IPS DF 6.9 (cell line): ENCODE results near the gene ELL2.

Experiments used
- DNase-seq: peaks from one replicate; pipeline ENCODE4 v3.0.0-alpha.2; 2013; ENCODE audit warnings: low read depth, low spot score
- H3K27ac ChIP-seq: one replicate; pipeline ENCODE4 v1.5.1; 2013; ENCODE audit warnings: low read length, control low read depth
- H3K27me3 ChIP-seq: 2 replicates; pipeline ENCODE4 v1.6.1; 2013; ENCODE audit warnings: mild to moderate bottlenecking, low read length; ENCODE audit not compliant: control insufficient read depth, insufficient read depth
- H3K36me3 ChIP-seq: 2 replicates; pipeline ENCODE4 v1.6.1; 2013; ENCODE audit warnings: low read length; ENCODE audit not compliant: control insufficient read depth, insufficient read depth
- H3K4me1 ChIP-seq: 2 replicates; pipeline ENCODE4 v1.6.1; 2013; ENCODE audit warnings: low read length; ENCODE audit not compliant: control insufficient read depth, insufficient read depth
- H3K4me3 ChIP-seq: 2 replicates; pipeline ENCODE4 v1.5.1; 2013; ENCODE audit warnings: mild to moderate bottlenecking, low read length
- H3K9me3 ChIP-seq: 2 replicates; pipeline ENCODE4 v1.6.1; 2013; ENCODE audit warnings: low read length, inconsistent platforms; ENCODE audit not compliant: control insufficient read depth, insufficient read depth
- WGBS: extraction: QIAGEN DNeasy Blood & Tissue Kit; methylation state at CpG from one replicate; pipeline ENCODE4 v1.1.7; 2013; ENCODE audit warnings: mixed read lengths, missing lambda C conversion rate; ENCODE audit not compliant: insufficient read length, insufficient coverage; 5-methylcytosine and 5-hydroxymethylcytosine counted together

The ELL2 gene

GRCh38 chr5:95983509-95983908, 21.9 kb upstream of the ELL2 start:
- no peaks in the 10 kb centered on the region for H3K36me3 ChIP-seq
- WGBS: no CpG with 5 or more reads among the region's 2 CpGs
- no peaks in the 10 kb centered on the region for H3K27me3 ChIP-seq
- no peak for DNase-seq
- H3K4me1 ChIP-seq: no peaks in the 10 kb centered on the region
- no peak overlapping the region for H3K27ac ChIP-seq
- H3K4me3 ChIP-seq: no peak overlapping the region
- no peaks in the 10 kb centered on the region for H3K9me3 ChIP-seq

- H3K27me3 ChIP-seq: no peaks in the 10 kb centered on the region
- no peaks in the 10 kb centered on the region for H3K4me1 ChIP-seq
- no peaks in the 10 kb centered on the region for H3K9me3 ChIP-seq
- H3K27ac ChIP-seq: no peak overlapping the region
- H3K4me3 ChIP-seq: no peak overlapping the region
- no peaks in the 10 kb centered on the region for H3K36me3 ChIP-seq
- no peak for DNase-seq
These were observed 21.4 kb upstream of the ELL2 start for GRCh38 chr5:95983080-95983479.

GRCh38 chr5:95976606-95977005, 15.0 kb upstream of the ELL2 start:
- Histone ChIP-seq H3K4me1 (no peaks in the 10 kb centered on the region; the same call in 1 of the 2 replicates), H3K27ac (no peak overlapping the region), H3K36me3 (no peaks in the 10 kb centered on the region), H3K27me3 (no peaks in the 10 kb centered on the region), H3K9me3 (no peaks in the 10 kb centered on the region), H3K4me3 (no peak overlapping the region)
- WGBS: no CpG with 5 or more reads among the region's 1 CpG
- DNase-seq: no peak

- H3K36me3 ChIP-seq: no peaks in the 10 kb centered on the region
- no peak for DNase-seq
- no peak overlapping the region for H3K27ac ChIP-seq
- WGBS: no CpG with 5 or more reads among the region's 1 CpG
- no peak overlapping the region for H3K4me3 ChIP-seq
- H3K9me3 ChIP-seq: no peaks in the 10 kb centered on the region
- no peaks in the 10 kb centered on the region; the same call in 1 of the 2 replicates for H3K4me1 ChIP-seq
- H3K27me3 ChIP-seq: no peaks in the 10 kb centered on the region
These were observed 14.1 kb upstream of the ELL2 start for GRCh38 chr5:95975703-95976102.

- Histone ChIP-seq H3K27me3 (no peaks in the 10 kb centered on the region), H3K4me1 (no peaks in the 10 kb centered on the region; the same call in 1 of the 2 replicates), H3K9me3 (no peaks in the 10 kb centered on the region), H3K27ac (no peak overlapping the region), H3K4me3 (no peak overlapping the region), H3K36me3 (no peaks in the 10 kb centered on the region)
- 100% methylated on average over 1 of the region's 3 CpGs for WGBS
- no peak for DNase-seq
These were observed 12.2 kb upstream of the ELL2 start for GRCh38 chr5:95973793-95974325.

- DNase-seq: no peak
- Histone ChIP-seq H3K4me3 (no peak overlapping the region), H3K27ac (no peak overlapping the region), H3K9me3 (no peaks in the 10 kb centered on the region), H3K4me1 (no peaks in the 10 kb centered on the region; the same call in 1 of the 2 replicates), H3K36me3 (no peaks in the 10 kb centered on the region), H3K27me3 (no peaks in the 10 kb centered on the region)
These were observed 10.5 kb upstream of the ELL2 start for GRCh38 chr5:95972196-95972595.

- Histone ChIP-seq H3K27ac (no peak overlapping the region), H3K27me3 (no peaks in the 10 kb centered on the region), H3K36me3 (no peaks in the 10 kb centered on the region), H3K4me1 (no peaks in the 10 kb centered on the region; the same call in 1 of the 2 replicates), H3K9me3 (no peaks in the 10 kb centered on the region), H3K4me3 (no peak overlapping the region)
- DNase-seq: no peak
- no CpG with 5 or more reads among the region's 1 CpG for WGBS
These were observed 8.7 kb upstream of the ELL2 start for GRCh38 chr5:95970359-95970704.

GRCh38 chr5:95969651-95970358, 8.2 kb upstream of the ELL2 start:
- WGBS: no CpG with 5 or more reads among the region's 5 CpGs
- H3K36me3 ChIP-seq: no peaks in the 10 kb centered on the region
- DNase-seq: no peak

GRCh38 chr5:95969055-95969454, 7.4 kb upstream of the ELL2 start:
- Histone ChIP-seq H3K36me3 (no peaks in the 10 kb centered on the region), H3K4me1 (no peaks in the 10 kb centered on the region; the same call in 1 of the 2 replicates), H3K9me3 (no peaks in the 10 kb centered on the region), H3K27ac (no peak overlapping the region), H3K27me3 (no peaks in the 10 kb centered on the region), H3K4me3 (no peak overlapping the region)
- WGBS: no CpG with 5 or more reads among the region's 5 CpGs
- no peak for DNase-seq

More at GRCh38 chr5:95969651-95970358, 8.2 kb upstream of the ELL2 start:
- H3K27ac ChIP-seq: no peak overlapping the region
- H3K4me3 ChIP-seq: no peak overlapping the region
- H3K4me1 ChIP-seq: no peaks in the 10 kb centered on the region; the same call in 1 of the 2 replicates
- no peaks in the 10 kb centered on the region for H3K9me3 ChIP-seq
- no peaks in the 10 kb centered on the region for H3K27me3 ChIP-seq

GRCh38 chr5:95967236-95967635, 5.6 kb upstream of the ELL2 start:
- no peak for DNase-seq
- WGBS: no CpG with 5 or more reads among the region's 1 CpG
- H3K36me3 ChIP-seq: no peaks in the 10 kb centered on the region
- no peak overlapping the region for H3K27ac ChIP-seq
- H3K9me3 ChIP-seq: no peaks in the 10 kb centered on the region
- no peaks in the 10 kb centered on the region for H3K4me1 ChIP-seq
- no peaks in the 10 kb centered on the region for H3K27me3 ChIP-seq
- no peak overlapping the region for H3K4me3 ChIP-seq

- DNase-seq: no peak
- Histone ChIP-seq H3K4me1 (no peaks in the 10 kb centered on the region), H3K27ac (no peak overlapping the region), H3K9me3 (no peaks in the 10 kb centered on the region), H3K36me3 (no peaks in the 10 kb centered on the region), H3K4me3 (no peak overlapping the region), H3K27me3 (no peaks in the 10 kb centered on the region)
- WGBS: no CpG with 5 or more reads among the region's 2 CpGs
These were observed 4.4 kb upstream of the ELL2 start for GRCh38 chr5:95966005-95966404.
